Transverse colon (tissue), 4 donors: Measurements from ENCODE around the gene VWC2. TPM values are rescaled to one million over a fixed set of nuclear protein-coding genes. Genes with fewer than 3 reads are reported as not detected.

Source experiments
- DNase-seq: peaks from one replicate; pipeline ENCODE4 v3.0.0-alpha.2; 2019
- H3K27ac ChIP-seq, 4 donors: fragments of 200-600 bp; sonication (generic); 2 replicates each; pipeline ENCODE4 v1.5.1; 2016 to 2018; ENCODE audit warnings: inconsistent platforms in 4 of 4
- H3K27me3 ChIP-seq: fragments of 200-600 bp; sonication (generic); 2 replicates; pipeline ENCODE4 v1.5.1; 2017; ENCODE audit warnings: inconsistent platforms
- H3K36me3 ChIP-seq, 4 donors: fragments of 200-600 bp; sonication (generic); 2 replicates each; pipeline ENCODE4 v1.5.1; 2017 to 2019; ENCODE audit warnings: inconsistent platforms in 4 of 4
- H3K4me1 ChIP-seq, 4 donors: fragments of 200-600 bp; sonication (generic); 2 replicates each; pipeline ENCODE4 v1.5.1; 2017 to 2020; ENCODE audit warnings: inconsistent platforms in 4 of 4
- H3K4me3 ChIP-seq, 4 donors: fragments of 200-600 bp; sonication (generic); 1 replicate in 1 of 4; 2 replicates in 3 of 4; pipeline versions ENCODE4 v1.5.1 to v1.6.1; 2017 to 2019; ENCODE audit warnings: inconsistent platforms in 4 of 4
- H3K9me3 ChIP-seq, 2 donors: fragments of 200-600 bp; sonication (generic); 2 replicates each; pipeline ENCODE4 v1.5.1; 2017 to 2019; ENCODE audit warnings: inconsistent platforms in 2 of 2
- EP300 ChIP-seq: sonication (generic); formaldehyde crosslinking; IDR thresholded peaks from one replicate; pipeline ENCODE4 v1.6.1; 2017; ENCODE audit warnings: antibody characterized with exemption, low read depth
- POLR2A ChIP-seq: fragments of 450-650 bp; IDR thresholded peaks from one replicate; pipeline ENCODE4 v1.6.1; 2016; ENCODE audit warnings: antibody characterized with exemption, mild to moderate bottlenecking, moderate library complexity
- POLR2AphosphoS5 ChIP-seq, 3 donors: sonication (generic); formaldehyde crosslinking; IDR thresholded peaks; one replicate each; pipeline ENCODE4 v1.6.1; 2016; ENCODE audit warnings: antibody characterized with exemption in 3 of 3
- WGBS, 2 donors: methylation state at CpG; one replicate each; pipeline ENCODE4 v1.1.5; 2018; ENCODE audit warnings: low coverage in 1 of 2; 5-methylcytosine and 5-hydroxymethylcytosine counted together
- in situ Hi-C, 4 donors: fragments of 200-750 bp; cut with MboI; loops; one replicate each; pipeline versions ENCODE4 v1.15.0 to v1.15.1; 2017; ENCODE audit warnings: low sequenced_read_pairs in 3 of 4, low pct_ligation_motif_present in 1 of 4, low pct_unique_long_range_greater_than_20kb in 1 of 4
- intact Hi-C: fragments of 100-400 bp; cut with DNase I; formaldehyde crosslinking; loops from one replicate; pipeline ENCODE4 v1.15.1; 2023; ENCODE audit warnings: low total_unique reads
- total RNA-seq, 4 donors: library from RNA; depleted of rRNA; stranded (reverse); fragments of >200 nt; gene quantifications; one replicate each; pipeline ENCODE4 v1.1.0, GENCODE V29; 2016
- TF ChIP-seq, protein P1 (sequence below), 5 experiments: fragments of 200-600 bp in 3 of 5; fragments of 450-650 bp in 2 of 5; sonication (generic) in 3 of 5; IDR thresholded peaks; 1 replicate in 2 of 5; 2 replicates in 3 of 5; pipeline ENCODE4 v1.5.1; 2016 to 2017; ENCODE audit warnings: antibody characterized with exemption in 5 of 5, inconsistent platforms in 3 of 5, mild to moderate bottlenecking in 2 of 5, moderate library complexity in 1 of 5

Gene VWC2
- total RNA-seq, 4 donors from 2014 or later, result 0.16 to 0.27 TPM; not detected in 2

DNA sequence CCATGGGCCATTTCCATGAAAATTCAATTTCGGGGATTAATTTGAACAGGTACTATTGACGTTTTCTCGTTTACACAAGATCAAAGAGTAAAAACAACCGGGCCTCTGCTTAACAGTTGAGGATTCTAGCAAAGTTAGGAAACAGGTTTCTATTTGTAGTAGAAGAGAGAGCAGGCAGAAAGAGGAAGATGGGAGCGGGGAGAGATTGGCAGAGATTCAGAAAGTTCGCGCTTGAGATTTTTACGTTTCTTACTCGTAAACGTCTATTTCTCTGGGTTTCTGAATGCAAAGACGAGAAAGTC is 571 bp upstream of the VWC2 start:
- TF ChIP-seq POLR2AphosphoS5 (IDR thresholded peaks at IDR 0.05) (no peak), EP300 (no peak), POLR2A (no peak)
- TF ChIP-seq, protein P1, sequence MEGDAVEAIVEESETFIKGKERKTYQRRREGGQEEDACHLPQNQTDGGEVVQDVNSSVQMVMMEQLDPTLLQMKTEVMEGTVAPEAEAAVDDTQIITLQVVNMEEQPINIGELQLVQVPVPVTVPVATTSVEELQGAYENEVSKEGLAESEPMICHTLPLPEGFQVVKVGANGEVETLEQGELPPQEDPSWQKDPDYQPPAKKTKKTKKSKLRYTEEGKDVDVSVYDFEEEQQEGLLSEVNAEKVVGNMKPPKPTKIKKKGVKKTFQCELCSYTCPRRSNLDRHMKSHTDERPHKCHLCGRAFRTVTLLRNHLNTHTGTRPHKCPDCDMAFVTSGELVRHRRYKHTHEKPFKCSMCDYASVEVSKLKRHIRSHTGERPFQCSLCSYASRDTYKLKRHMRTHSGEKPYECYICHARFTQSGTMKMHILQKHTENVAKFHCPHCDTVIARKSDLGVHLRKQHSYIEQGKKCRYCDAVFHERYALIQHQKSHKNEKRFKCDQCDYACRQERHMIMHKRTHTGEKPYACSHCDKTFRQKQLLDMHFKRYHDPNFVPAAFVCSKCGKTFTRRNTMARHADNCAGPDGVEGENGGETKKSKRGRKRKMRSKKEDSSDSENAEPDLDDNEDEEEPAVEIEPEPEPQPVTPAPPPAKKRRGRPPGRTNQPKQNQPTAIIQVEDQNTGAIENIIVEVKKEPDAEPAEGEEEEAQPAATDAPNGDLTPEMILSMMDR (IDR thresholded peaks at IDR 0.05), result no peak
- H3K4me1 ChIP-seq, result peaks cover 5 to 31% (median 27%) of the 10 kb centered on the region in 4 donors
- H3K4me3 ChIP-seq, result peak overlapping the region in 2 of 4 donors; percentile 45 to 59
- 8 to 16% methylated on average over 11 of the region's 11 CpGs for WGBS, 2 donors
- intact Hi-C loops, result no loop called here
- H3K9me3 ChIP-seq, result no peaks in the 10 kb centered on the region
- DNase-seq, result no peak
- in situ Hi-C loops, result no loop called here
- no peaks in the 10 kb centered on the region for H3K36me3 ChIP-seq
- H3K27me3 ChIP-seq, result peaks cover 56% of the 10 kb centered on the region
- H3K27ac ChIP-seq, result no peak overlapping the region

DNA sequence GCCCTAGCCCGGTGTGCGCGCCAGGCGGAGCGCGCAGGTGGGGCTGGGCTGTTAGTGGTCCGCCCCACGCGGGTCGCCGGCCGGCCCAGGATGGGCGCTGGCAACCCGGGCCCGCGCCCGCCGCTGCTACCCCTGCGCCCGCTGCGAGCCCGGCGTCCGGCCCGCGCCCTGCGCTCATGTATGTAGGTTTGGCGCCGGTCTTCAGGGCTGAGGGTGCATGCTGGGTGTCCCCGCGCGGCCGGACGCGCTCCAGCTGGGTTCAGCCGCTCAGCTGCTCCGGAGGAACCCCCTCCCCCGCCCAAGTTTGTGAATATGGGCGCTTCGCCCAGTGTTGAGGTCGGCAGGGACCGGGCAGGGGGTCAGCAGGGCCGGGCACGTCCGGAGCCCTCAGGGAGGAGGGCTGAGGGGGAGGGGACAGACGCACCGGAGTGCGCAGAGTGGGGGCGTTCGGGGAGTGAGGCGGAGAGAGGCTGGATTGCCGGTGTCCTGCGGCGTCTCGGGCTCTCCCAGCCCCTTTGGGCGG is 559 bp downstream of the VWC2 start:
- in situ Hi-C loops, result no loop called here
- WGBS, 2 donors, result 6% methylated on average over 52 of the region's 56 CpGs; no CpG with 5 or more reads in 1 of the 2 donors
- peaks cover 56% of the 10 kb centered on the region for H3K27me3 ChIP-seq

GRCh38 chr7:49774459-49775064 is 1.1 kb downstream of the VWC2 start:
- DNase-seq, result no peak
- intact Hi-C loops, result no loop called here

More for the DNA sequence above, 559 bp downstream of the VWC2 start:
- TF ChIP-seq POLR2A (no peak), POLR2AphosphoS5 (IDR thresholded peaks at IDR 0.05) (no peak), EP300 (no peak)
- TF ChIP-seq, protein P1 (IDR thresholded peaks at IDR 0.05), result no peak
- Histone ChIP-seq H3K9me3 (no peaks in the 10 kb centered on the region), H3K4me1 (peaks cover 5 to 31% (median 27%) of the 10 kb centered on the region in 4 donors), H3K4me3 (peak overlapping the region; percentile 28 to 59 (median 39)), H3K27ac (no peak overlapping the region), H3K36me3 (no peaks in the 10 kb centered on the region)
- intact Hi-C loops, result no loop called here
- no peak for DNase-seq

More at GRCh38 chr7:49774459-49775064, 1.1 kb downstream of the VWC2 start:
- 10% methylated on average over 36 of the region's 36 CpGs; no CpG with 5 or more reads in 1 of the 2 donors for WGBS, 2 donors
- Histone ChIP-seq H3K27me3 (peaks cover 56% of the 10 kb centered on the region), H3K4me3 (peak overlapping the region; percentile 8 to 59 (median 39)), H3K4me1 (peaks cover 5 to 31% (median 27%) of the 10 kb centered on the region in 4 donors), H3K36me3 (no peaks in the 10 kb centered on the region), H3K27ac (no peak overlapping the region), H3K9me3 (no peaks in the 10 kb centered on the region)
- TF ChIP-seq EP300, result no peak
- TF ChIP-seq POLR2A, result no peak
- TF ChIP-seq, protein P1 (IDR thresholded peaks at IDR 0.05), result no peak
- TF ChIP-seq POLR2AphosphoS5 (IDR thresholded peaks at IDR 0.05), result no peak
- in situ Hi-C loops, result loop anchor here in 1 of 4 donors (25.0 kb wide), 1 partner anchor 287 kb away; no protein-coding TSS in a partner anchor
